Hematopoietic multipotent progenitor cell treated with erythropoietin and hydrocortisone succinate and interleukin-3 and kit ligand, for 15 days (in vitro differentiated cells): ENCODE results near the gene RHOT2.

Source experiments
- DNase-seq: peaks from one replicate; pipeline ENCODE4 v3.0.0-alpha.2; 2015; ENCODE audit warnings: low spot score

The RHOT2 gene

DNA sequence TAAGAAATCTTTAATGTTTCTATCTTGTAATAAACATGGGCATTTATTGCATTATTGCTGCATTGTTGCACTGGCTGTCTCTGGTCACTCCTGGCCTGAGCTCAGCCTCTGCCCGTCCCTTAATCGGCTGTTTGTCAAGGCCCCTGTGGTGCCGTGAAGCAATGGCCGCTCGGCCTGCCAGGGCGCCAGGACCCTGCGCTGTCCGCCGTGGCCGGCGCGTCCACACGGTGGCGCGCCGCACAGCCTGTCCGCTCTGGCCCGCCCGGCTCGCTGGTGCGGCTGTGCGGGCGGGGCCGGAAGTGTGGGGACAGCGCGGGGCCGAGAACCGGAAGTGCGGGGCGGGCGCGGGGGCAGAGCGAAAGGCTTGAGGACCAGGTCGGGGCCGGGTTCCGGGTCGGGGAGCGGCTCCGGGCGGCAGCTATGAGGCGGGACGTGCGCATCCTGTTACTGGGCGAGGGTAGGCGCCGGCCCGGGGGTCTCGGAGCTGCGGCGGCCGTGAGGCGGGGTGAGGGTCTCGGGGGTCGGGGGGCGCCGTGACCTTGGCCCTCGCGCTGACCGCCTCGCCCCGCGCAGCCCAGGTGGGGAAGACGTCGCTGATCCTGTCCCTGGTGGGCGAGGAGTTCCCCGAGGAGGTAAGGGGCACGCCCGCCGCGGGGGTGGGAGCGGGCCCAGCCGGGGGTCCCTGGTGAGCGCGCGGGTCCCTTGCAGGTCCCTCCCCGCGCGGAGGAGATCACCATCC lies at the start of gene RHOT2:
Gene RHOT2, plus strand, starts transcription at position 353 of the 739 bp plus-strand sequence. Its CDS starts 68 bp downstream, at position 421.
- peak; percentile 93 for DNase-seq

DNA sequence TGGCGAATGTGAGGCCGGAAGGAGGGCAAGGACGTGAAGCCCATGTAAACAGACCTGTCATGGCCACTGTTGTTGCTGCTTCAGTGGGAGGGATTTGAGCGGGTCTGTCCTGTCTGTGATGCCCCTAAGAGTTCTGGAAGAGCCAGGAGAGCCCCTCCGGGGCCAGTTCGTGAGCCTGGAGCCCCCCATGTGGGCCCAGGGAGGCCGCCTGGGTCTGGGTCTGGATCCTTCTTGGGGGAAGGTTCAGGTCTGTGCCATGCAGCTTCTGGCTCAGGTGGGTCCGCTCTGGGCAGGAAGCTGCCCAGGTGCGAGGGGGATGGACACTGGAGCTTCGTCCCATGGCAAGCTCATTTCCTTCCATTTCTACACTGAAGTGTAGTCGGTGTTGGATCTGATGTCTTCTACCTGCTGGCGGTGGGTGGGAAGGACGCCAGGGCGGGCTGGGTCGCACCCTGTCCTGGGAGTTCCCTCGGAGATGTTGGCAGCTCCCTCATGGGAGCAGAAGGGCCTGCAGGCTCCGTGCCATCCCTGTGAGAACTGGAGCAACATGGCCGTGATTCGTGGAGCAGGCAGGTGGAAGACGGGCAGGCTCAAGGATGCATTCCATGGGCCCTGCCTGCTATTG lies 48.3 kb upstream of the RHOT2 start:
- no peak for DNase-seq

GRCh38 chr16:620700-621525 lies 47.0 kb upstream of the RHOT2 start:
- no peak for DNase-seq

DNA sequence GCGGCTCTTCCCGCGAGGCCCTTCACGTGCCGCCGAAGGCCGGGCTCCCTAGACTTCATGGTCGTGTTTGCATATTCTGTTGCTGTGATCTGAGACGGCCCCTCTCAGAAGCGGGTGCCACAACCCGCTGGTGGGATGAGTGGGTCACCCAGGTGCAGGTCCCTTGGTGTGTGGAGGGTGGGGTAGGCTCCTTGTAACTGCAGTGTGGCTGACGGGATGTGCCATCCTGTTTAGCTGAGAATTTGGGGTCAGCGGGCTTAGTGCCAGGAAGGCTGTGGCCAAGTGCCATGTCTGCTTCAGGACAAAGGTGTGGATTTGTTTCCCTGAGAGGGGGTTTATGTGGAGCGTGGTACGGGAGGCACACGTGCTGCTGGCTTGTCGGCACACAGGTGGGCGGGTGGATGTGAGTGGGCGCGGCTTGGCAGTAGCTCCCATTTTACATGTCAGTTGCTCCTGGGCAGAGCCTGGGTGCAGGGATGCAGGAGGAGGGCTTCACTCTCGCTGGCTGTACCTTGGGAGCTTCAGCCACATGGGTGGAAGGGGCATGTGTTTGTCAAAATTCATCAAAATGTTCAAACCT lies 46.3 kb upstream of the RHOT2 start:
- DNase-seq = peak; percentile 12

DNA sequence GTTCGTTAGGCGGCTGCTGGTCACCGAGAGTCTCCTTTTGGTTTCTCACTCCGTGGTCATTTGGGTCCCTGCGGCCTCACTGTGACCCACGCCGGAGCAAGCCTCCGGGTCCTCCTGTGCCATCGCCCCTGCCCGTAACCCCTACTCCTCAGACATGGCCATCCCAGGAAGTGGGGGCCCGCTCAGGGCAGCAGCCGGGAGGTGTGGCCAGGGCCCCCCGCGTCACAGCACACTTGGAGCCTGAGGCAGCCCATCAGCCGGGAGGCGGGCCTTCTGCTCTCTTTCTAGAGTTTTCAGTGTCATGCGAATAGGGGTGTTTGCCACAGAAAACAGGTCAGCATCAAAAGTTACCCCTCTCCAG lies 45.0 kb upstream of the RHOT2 start:
- no peak for DNase-seq

DNA sequence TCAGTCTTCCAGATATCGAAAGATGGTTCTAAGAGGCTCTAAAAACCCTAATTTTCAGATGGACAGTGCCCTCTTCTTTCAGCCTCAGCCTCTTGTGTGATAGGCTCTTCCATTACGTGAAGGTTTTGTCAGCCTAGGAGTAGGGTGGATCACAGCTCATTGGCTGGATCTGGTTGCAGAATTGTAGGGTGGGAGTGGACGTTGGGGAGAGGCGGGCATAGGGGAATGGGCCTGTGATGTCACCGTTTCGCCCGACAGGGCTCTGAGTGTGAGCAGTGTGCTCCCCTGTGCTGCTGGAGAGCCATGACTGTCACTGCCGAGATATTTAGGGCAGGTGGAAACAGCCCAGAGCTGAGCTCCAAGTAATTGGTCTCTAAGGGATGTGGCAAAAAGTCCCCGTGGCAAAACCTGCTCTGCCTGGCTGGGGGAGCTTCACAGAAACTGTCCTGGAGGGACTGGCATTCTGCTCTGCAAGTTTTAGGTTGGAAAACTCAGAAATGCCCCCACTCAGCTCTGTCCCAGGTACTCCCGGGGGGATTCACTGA lies 43.3 kb upstream of the RHOT2 start:
- DNase-seq = no peak

GRCh38 chr16:625117-625976 lies 42.6 kb upstream of the RHOT2 start:
- DNase-seq = no peak

DNA sequence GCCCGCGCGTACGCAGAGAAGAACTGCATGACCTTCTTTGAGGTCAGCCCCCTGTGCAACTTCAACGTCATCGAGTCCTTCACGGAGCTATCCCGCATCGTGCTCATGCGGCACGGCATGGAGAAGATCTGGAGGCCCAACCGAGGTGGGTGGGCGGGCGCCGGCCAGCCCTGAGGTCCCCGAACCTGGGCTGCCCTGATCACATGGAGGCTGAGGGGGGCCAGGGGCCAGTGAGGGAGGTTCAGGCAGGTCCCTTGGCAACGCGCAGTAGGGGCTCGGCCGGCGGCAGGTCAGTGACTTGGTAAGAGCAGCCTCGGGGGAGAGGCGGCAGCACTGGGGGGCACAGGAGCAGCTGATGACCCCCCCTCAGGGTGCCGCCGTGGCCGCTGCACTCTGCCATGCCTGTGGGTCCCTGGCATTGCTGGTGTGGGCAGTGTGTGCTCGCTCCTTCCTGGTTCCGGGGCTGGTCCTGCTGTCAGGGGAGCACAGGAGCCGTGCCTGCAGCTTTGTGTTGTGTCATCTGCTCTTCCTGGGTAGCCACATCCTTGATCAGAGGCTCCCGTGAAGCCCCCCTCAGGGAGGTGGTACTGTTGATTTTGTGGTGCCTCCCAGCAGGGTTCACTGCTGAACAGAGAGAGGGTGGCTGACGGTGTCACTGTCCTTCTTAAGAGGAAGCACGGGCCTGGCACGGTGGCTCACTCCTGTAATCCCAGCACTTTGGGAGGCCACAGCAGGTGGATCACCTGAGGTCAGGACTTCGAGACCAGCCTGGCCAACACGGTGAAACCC lies 41.8 kb upstream of the RHOT2 start:
- no peak for DNase-seq

DNA sequence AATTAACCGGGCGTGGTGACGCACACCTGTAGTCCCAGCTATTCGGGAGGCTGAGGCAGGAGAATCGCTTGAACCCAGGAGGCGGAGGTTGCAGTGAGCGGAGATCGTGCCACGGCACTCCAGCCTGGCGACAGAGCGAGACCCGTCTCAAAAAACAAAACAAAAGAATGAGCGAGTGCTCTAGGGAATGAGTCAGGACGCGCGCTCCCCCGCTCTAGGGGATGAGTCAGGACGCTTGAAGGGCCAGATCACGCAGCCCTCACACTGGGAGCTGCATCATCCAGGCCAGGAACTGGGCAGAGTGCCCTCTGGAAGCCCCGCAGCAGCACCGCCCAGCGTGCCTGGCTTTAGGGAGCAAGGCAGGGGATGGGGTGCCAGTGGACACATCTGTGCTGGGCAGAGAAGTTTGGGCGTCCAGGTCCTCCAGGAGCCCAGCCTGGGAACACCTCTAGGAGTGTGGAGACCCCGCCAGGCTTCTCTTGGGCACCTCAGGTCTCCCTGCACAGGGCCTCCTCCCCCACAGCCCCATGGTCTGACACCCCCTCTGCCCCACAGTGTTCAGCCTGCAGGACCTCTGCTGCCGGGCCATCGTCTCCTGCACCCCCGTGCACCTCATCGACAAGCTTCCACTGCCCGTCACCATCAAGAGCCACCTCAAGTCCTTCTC lies 41.0 kb upstream of the RHOT2 start:
- no peak for DNase-seq

GRCh38 chr16:627454-628239 lies 40.3 kb upstream of the RHOT2 start:
- no peak for DNase-seq

DNA sequence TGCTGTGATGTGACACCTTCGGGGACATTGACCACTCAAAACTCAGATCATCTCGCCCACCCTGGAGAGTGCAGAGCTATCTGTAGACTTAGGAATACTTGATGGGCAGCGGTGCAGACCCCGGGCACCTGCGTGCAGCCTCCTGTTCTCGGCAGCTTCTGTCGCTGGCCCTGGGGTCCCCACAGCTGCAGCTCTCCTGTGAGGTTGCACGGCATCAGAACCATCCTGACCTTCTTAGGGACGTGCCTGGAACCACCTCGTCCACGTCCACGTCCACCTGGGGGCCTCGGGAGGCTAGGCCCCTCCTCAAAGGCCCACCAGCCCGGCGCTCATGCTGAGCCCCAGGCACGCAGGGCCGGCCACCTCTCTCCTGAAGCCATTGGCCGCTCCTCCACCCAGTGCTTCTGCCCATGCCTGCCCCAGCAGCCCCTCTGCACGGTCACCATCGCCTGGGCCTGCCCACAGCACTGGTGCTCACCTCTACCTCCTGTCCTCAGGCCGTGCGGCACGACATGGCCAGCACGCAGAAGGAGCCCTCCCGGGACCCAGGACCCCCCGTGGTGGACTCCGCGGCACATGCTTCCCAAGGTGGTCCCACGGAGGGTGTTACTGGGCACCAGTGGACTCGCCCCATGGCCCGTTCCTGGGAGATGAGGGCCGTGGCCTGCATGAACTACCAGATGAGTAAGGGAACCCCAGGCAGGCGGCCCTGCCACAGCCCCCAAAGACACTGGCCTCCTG lies 39.4 kb upstream of the RHOT2 start:
- no peak for DNase-seq

DNA sequence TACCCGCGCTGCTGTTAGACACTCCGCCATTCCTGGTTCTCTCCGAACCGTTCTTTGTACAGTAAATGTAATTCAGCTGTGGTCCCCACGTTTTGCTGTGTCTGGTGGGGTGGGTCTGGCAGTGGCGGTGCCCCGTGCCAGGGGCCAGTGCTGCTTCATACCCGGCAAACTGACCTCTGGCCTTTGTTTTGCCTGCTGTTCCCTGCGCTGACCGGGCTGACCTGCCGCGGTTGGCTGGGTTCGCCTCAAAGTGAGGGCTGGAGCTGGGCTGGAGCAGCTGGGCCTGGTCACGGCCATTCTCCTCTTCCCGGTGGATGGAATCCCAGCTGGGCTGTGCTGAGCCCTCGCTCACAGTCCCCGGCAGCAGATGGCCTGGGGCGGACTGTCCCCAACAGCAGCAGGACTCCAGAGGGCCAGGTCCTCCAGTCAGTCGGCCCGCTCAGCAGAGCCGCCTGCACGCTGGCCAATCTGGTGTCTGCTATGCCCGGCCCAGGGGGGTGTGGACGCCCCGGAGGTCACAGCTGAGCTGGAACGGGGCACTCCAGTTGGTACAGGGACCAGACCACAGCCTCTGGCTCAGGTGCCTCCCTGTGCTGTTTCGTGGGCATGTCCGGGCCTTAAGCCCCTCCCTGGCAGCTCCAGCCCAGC lies 38.6 kb upstream of the RHOT2 start:
- DNase-seq = no peak

- no peak for DNase-seq
Observed at GRCh38 chr16:629833-630248, 38.1 kb upstream of the RHOT2 start.

DNA sequence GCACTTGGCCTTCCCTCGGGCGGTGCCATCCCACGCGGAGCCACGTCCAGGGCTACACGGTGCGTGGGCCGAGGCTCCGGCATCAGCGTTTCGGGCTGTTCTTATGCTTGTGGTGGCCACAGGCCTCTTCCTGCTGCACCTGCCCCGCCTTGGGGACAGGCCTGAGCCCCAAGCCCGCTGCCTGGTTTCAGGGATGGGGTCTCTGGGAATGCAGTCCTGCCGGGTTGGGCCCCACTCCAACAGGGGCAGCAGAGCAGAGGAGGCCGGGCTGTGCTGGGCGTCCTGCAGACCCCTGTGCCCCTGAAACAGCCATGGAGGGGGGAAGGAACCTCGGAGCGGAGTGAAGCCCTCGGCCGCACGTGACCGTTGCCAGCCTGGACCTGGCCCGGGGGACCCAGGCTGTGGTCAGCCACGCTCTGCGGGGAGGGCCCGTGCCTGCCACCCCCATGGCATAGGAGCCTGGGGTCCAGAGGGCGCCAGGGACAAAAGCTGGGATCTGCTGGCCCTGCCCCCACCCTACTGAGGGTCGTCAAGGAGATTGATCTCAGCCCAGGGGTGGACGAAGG lies 37.6 kb upstream of the RHOT2 start:
- no peak for DNase-seq

DNA sequence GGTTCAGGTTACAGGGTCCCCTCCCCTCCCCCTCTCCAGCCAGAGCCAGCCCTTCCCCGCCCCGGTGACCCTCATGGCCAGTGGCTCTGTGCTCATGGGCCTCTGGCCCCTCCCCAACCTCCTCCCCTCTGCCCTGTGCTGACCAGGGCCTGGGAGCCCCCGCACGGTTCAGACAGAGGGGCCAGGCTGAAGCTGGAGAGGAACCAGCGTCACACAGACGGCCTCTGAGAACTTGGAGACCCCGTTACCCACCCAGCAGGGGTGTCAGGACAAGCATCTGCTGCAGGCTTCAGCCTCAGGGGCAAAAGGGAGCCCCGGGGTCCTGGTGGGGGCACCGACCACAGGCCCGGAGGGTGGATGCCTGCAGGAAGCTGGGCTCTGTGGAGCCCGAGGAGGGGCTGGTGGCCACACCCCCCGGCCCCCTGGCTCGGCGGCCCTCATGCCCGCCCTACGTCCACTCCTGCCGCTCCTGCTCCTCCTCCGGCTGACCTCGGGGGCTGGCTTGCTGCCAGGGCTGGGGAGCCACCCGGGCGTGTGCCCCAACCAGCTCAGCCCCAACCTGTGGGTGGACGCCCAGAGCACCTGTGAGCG lies 37.0 kb upstream of the RHOT2 start, which contains the start of gene WFIKKN1:
Gene WFIKKN1, plus strand, starts transcription at position 171 of the 591 bp plus-strand sequence. Its CDS starts 269 bp downstream, at position 440.
- DNase-seq = no peak

GRCh38 chr16:631808-632358 lies 36.0 kb upstream of the RHOT2 start:
- no peak for DNase-seq
